Suprapubic skin (tissue), 4 donors: ENCODE results near the gene MRGPRF.

Experiments
- CTCF ChIP-seq, 2 donors: fragments of 200-600 bp in 1 of 2; fragments of 450-650 bp in 1 of 2; sonication (generic) in 1 of 2; IDR thresholded peaks; one replicate each; pipeline ENCODE4 v1.5.1; 2016 to 2019; ENCODE audit warnings: antibody characterized with exemption in 2 of 2, mild to moderate bottlenecking in 1 of 2, moderate library complexity in 1 of 2
- EP300 ChIP-seq: sonication (generic); formaldehyde crosslinking; IDR thresholded peaks from one replicate; pipeline ENCODE4 v1.6.1; 2017; ENCODE audit warnings: antibody characterized with exemption
- POLR2AphosphoS5 ChIP-seq, 3 donors: sonication (generic); formaldehyde crosslinking; IDR thresholded peaks; one replicate each; pipeline ENCODE4 v1.6.1; 2017; ENCODE audit warnings: antibody characterized with exemption in 3 of 3

DNA sequence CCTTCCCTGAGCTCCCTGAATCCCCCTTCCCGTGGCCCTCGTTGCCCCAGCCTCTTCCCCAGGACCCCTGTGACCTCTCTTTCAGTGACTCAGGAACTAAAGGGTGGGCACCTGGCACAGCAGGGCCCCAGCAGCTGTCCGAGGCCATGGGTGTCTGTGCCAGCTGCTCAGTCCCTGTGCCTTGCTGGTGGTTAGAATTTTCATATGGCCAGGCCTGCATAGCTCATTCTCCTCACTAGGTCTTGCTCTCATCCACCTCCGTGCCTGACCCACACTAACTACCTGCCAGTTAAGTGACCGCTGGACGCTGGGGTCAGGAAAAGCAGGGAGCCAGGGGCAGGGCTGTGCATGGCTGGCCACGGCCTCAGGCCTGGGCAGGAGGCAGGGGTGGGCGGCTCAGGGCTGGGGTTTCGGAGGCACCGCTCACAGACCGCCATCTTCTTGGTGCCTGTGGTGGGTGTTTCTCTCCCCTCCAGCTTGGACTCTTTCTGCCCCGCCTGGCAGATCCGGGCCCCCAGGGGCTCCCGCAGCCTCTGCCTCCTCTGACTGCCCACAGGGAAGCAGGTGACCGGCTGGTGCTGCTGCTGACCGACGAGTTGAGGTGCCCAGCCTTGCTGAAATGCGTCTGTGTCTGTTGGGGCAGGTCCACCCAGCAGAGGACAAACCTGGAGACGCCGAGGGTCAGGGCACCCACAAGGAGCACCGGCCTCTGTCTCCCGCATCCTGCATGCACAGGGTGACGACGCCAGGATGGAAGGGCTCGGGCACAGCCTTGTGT, 52.6 kb downstream of the MRGPRF start:
- TF ChIP-seq CTCF (IDR thresholded peaks at IDR 0.05): no peak
- no peak for TF ChIP-seq EP300
- TF ChIP-seq POLR2AphosphoS5 (IDR thresholded peaks at IDR 0.05): no peak
